NCI-H1048 (cell line): ENCODE results near the gene TMEM232.

ENCODE experiments used
- DNase-seq: peaks from one replicate; lab custom pipeline; 2025; lab: John Stamatoyannopoulos, UW

The TMEM232 gene

DNA sequence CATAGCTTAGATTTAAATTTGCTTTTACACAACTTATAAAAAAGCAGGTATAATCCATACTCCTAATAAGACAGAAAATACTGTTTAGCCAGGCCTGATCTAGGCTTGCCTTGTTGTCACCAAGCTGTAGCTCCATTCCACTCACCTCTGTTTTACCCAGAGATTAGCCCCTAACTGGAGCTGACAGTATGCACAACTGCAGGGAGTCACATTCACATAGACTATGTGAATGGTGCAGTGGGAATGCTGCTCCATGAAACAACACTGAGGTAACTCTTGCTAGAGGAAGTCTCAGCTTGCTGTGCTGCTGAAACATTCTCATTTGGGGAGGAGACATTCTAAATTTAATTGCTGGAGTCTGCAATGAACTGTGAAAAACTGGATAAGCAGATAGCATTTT is 209.1 kb downstream of the TMEM232 start:
- no peak for DNase-seq

DNA sequence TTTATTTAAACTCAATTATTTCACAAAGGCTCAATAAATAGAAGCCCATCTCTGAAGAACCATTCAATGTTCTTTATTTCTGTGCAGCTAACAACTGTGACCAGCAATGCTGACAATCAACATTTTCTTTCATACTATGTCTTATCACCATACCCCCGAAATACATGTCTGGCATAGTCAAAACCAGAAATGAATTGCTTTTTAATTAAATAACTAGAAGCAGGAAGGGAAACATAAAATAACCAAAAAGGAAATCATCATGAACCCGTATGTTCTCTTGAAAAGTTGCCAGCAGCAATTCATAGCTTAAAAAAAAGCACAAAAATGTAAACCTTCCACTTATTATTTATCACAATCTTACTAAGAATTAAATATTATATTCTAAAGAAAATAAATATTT is 212.4 kb downstream of the TMEM232 start:
- DNase-seq = no peak

GRCh38 chr5:110512266-110512665 is 214.2 kb downstream of the TMEM232 start:
- no peak for DNase-seq

- DNase-seq = no peak
Measured at GRCh38 chr5:110510146-110510545, 216.3 kb downstream of the TMEM232 start.

GRCh38 chr5:110507972-110508371 is 218.5 kb downstream of the TMEM232 start:
- DNase-seq = no peak

DNA sequence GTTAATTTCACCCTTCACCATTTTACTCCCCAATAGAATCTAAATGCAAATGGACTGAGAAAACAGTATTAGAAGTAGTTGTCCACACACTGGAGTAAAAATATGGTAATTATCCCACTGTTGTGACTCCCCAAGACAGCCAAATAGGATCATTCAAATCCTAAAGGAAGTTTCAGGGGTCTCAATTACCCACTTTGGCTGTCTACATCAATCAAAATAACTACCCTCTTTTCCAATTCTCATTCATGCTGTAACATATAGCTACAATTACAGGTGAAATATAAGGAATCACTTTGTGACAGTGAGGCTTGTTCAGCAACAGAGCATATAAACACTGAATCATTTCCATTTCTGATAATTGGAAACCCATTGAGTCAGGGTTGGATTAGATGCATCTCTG is 220.1 kb downstream of the TMEM232 start:
- no peak for DNase-seq

GRCh38 chr5:110496276-110496675 is 230.2 kb downstream of the TMEM232 start:
- no peak for DNase-seq

DNA sequence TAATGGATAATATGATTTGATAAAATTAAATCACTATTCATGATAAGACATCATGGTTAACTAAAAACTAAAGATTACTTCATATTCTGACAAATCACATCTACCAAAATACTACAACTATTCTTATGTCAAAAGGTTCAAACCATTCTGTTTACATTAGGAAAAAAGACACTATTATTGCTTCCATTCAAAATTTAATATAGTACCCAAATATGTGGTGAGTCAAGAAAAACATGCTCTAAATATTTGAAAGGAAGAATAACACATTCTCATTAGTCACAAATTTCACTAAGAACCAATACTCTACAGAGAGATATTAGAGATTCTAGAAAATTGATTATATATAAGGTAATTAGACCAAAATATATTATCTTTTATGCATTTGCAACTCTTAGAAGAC is 234.0 kb downstream of the TMEM232 start:
- DNase-seq = no peak

- DNase-seq = no peak
Measured at GRCh38 chr5:110478895-110479294, 247.6 kb downstream of the TMEM232 start.

DNA sequence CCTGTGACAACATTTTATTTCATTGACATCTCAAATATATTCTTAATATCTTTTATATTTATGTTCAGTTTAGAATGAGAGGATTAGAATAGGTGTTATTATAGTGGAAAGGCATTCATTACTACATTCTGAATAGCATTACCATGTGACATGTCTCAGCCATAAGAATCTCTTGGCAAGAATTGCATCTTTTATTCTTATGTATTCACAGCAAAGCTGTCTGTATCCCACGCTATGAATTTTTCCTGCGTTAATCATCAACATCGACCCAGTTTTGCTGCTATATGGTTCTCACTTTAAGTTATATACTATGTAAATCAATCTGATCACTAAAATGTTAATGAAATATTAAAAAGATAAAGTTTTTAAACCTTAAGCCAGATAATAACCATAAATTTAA is 248.6 kb downstream of the TMEM232 start:
- no peak for DNase-seq

DNA sequence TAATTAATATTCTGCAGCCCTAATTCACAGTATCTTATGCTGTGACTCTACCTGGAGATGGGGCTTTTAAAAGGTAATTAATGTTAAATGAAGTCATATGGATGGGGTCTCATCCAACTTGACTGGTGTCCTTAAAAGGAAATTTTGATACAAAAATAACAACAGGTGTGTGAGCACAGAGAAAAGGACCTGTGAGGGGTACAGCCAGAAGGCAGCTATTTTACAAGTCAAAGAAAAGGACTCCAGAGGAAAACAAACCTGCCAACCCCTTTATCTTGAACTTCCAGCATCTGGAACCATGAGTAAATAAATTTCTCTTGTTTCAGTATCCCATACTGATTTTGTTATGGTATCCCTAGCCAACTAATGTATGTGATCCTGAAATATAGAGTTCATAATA is 250.3 kb downstream of the TMEM232 start:
- no peak for DNase-seq

- DNase-seq = no peak
Measured at GRCh38 chr5:110475529-110475928, 250.9 kb downstream of the TMEM232 start.

- no peak for DNase-seq
Measured at GRCh38 chr5:110469486-110469885, 257.0 kb downstream of the TMEM232 start.

- no peak for DNase-seq
Measured at GRCh38 chr5:110463106-110463505, 263.4 kb downstream of the TMEM232 start.

GRCh38 chr5:110460837-110461236 is 265.6 kb downstream of the TMEM232 start:
- no peak for DNase-seq

DNA sequence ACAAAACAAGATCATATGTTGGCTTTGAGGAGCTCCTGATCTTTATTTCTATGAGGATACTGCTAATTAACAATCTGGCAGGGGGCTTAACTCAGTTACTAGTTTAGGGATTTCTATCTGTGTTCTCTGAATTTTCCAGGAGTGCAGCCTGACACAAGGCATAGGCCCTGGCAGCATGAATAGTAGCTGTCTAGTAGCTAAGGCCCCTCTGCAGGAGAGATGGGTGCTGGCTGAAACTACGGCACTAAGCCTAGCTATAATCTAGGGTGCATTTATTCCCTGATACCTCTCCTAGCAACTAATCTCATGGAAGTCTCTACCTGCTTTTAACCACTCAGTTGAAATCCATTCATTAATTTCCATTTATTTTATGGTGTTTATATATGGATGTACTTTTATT is 268.2 kb downstream of the TMEM232 start:
- DNase-seq = no peak

DNA sequence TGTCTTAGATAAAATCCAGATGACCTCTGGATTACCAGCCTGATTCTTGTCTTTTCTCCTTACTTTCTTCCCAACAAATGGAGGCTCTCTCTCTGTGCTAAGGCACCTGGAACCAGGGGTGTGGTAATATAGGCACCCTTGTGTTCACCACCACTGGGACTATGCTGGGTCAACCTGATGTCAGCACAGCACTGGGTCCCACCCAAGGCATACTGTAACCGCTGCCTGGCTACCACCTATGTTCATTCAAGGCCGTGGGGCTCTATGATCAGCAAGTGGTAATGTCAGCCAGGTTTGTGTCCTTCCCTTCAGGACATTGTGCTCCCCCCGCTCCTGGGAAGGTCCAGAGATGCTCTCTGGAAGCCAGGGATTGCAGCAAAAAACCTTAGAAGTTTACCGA is 283.6 kb downstream of the TMEM232 start:
- DNase-seq = no peak

- no peak for DNase-seq
Measured at GRCh38 chr5:110441035-110441434, 285.4 kb downstream of the TMEM232 start.

- no peak for DNase-seq
Measured at GRCh38 chr5:110440058-110440457, 286.4 kb downstream of the TMEM232 start.

DNA sequence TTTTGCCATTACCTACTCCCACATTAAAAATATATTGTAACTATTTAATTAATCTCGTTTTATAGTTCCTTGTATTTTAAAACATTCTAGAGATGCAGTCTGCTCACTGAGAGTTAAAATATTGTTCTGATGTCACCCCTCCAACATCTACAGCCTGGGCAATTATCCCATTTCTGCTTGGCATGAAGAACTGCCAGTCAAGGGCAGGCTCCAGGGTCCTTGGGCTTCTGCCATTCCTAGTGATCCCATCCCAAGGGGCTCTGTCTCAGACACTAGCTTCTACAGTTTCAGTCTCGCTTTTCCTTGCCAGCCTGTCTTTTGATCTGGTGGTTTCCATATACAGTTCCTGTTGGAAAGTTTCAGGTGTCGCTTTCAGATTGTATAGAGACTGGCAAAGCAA is 287.2 kb downstream of the TMEM232 start:
- no peak for DNase-seq

- DNase-seq = no peak
Measured at GRCh38 chr5:110435207-110435606, 291.3 kb downstream of the TMEM232 start.

GRCh38 chr5:110431603-110432002 is 294.9 kb downstream of the TMEM232 start:
- no peak for DNase-seq

DNA sequence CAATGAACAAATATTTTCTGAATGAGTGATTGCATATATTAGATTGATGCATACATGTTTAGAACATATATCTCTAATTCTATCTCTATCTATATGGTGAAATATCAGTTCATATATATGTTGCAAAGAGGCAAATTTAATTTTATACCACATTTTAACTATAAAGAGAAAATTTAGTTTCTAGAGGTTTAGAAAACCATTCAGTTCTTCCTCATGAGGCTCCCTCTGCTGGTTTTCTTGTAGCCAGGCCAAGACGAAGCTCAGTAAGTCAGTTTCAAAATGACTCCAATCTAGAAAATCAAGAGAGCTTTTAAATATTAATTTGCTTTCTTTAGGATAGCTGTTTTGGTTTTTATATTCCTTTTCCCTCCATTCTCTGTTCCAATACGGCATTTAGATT is 312.1 kb downstream of the TMEM232 start:
- no peak for DNase-seq

DNA sequence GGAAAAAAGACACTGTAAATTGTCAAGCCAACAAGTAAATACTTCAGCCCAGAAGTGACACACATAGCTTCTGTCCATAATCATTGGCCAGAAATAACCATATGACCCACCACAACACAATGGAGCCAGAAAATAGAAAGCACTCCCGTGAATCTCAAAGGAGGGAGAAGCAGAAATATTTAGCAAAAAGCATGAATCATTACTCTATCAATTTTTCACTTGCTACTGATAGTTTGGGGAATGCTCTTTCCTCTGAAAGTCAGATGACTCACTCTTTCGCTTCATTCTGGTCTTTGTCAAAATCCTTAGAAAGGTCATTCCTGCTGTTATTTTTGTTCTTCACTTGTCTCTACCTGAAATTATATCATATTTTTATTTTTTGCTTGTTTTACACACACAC is 312.6 kb downstream of the TMEM232 start:
- DNase-seq = no peak

DNA sequence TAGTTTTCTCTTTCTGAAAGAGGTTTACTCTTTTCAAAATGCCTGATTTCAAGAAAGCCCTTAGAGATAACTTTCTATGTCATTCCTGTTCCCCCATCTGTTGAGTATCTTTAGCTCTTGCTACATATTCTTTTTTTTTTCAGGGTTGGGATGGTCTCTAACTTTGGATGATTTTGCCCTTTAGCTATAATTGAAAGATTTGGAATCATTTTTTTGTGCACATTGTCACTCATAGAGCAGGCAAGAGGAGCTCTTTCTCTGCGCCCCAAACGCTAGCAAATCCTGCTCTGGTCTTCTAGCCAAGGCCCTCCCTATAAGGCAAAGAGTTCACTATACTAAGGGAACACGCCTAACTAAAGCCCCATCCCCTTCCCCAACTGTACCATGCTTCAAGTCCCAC is 316.9 kb downstream of the TMEM232 start:
- no peak for DNase-seq
